Activated CD8-positive, alpha-beta memory T cell treated with anti-CD3 and anti-CD28 coated beads, Interleukin-2, amount 10 ng/mL, durations not matched to agents 7 days and 5 days (primary cell): ENCODE data around the gene CLEC17A. TPM values are rescaled to one million over a fixed set of nuclear protein-coding genes. Genes with fewer than 3 reads are reported as not detected.

Experiments
- ATAC-seq: fragments of 150-1000 bp; cut with Tn5 transposase; one replicate; pipeline ENCODE4 v1.10.0; 2021; ENCODE audit warnings: moderate library complexity
- CTCF ChIA-PET: fragments of 350-600 bp; sonication (Branson Sonifier 250); formaldehyde crosslinking; loops from one replicate; lab custom pipeline; 2021; ENCODE audit warnings: antibody characterized with exemption; lab: Charles Lee
- DNase-seq: peaks from one replicate; pipeline ENCODE4 v3.0.0-alpha.2; 2020
- H3K27ac Mint-ChIP-seq: one replicate; pipeline ENCODE4 v1.8.0; 2021; ENCODE audit warnings: mild to moderate bottlenecking, mixed read lengths
- H3K27me3 Mint-ChIP-seq: one replicate; pipeline ENCODE4 v1.8.0; 2021; ENCODE audit warnings: mixed read lengths
- H3K36me3 Mint-ChIP-seq: one replicate; pipeline ENCODE4 v1.8.0; 2021; ENCODE audit warnings: mild to moderate bottlenecking, mixed read lengths
- H3K4me1 Mint-ChIP-seq: one replicate; pipeline ENCODE4 v1.8.0; 2021; ENCODE audit warnings: mixed read lengths
- H3K4me3 Mint-ChIP-seq: one replicate; pipeline ENCODE4 v1.8.0; 2021; ENCODE audit warnings: mild to moderate bottlenecking, moderate library complexity, mixed read lengths
- H3K9me3 Mint-ChIP-seq: one replicate; pipeline ENCODE4 v1.8.0; 2022; ENCODE audit warnings: low read depth, mixed read lengths
- total RNA-seq, 2 experiments: library from RNA; stranded (reverse); gene quantifications; one replicate each; pipeline ENCODE4 v1.2.3, GENCODE V29; 2021

The CLEC17A gene
- total RNA-seq, 2 experiments from 2014 or later = not detected

- Mint-ChIP-seq H3K4me3 (no peak overlapping the region), H3K27me3 (no peaks in the 10 kb centered on the region), H3K27ac (no peak overlapping the region), H3K4me1 (peaks cover 26% of the 10 kb centered on the region), H3K36me3 (peaks cover 7% of the 10 kb centered on the region), H3K9me3 (no peaks in the 10 kb centered on the region)
- DNase-seq = no peak
- CTCF ChIA-PET = interaction anchor here (1.0 to 5.1 kb wide), 2 partner anchors 18 to 46 kb away, joined by 3 to 49 read pairs; partner anchors contain the start of gene NDUFB7
- ATAC-seq = no peak
Measured at GRCh38 chr19:14553042-14553938, 29.6 kb upstream of the CLEC17A start.

GRCh38 chr19:14553939-14554243, 29.0 kb upstream of the CLEC17A start:
- CTCF ChIA-PET = interaction anchor here (1.0 to 5.1 kb wide), 3 partner anchors 18 to 47 kb away, joined by 3 to 49 read pairs (median 3); partner anchors contain the start of gene NDUFB7
- Mint-ChIP-seq H3K27me3 (no peaks in the 10 kb centered on the region), H3K4me1 (peaks cover 26% of the 10 kb centered on the region), H3K9me3 (no peaks in the 10 kb centered on the region), H3K36me3 (peaks cover 4% of the 10 kb centered on the region), H3K27ac (no peak overlapping the region), H3K4me3 (no peak overlapping the region)
- ATAC-seq (no peak), DNase-seq (no peak)

GRCh38 chr19:14554382-14554812, 28.5 kb upstream of the CLEC17A start:
- Mint-ChIP-seq H3K27ac (no peak overlapping the region), H3K36me3 (peaks cover 4% of the 10 kb centered on the region), H3K9me3 (no peaks in the 10 kb centered on the region), H3K4me3 (no peak overlapping the region), H3K4me1 (peaks cover 26% of the 10 kb centered on the region), H3K27me3 (no peaks in the 10 kb centered on the region)
- CTCF ChIA-PET = interaction anchor here (0.6 to 5.1 kb wide), 5 partner anchors 17 to 481 kb away, joined by 3 to 49 read pairs (median 3); partner anchors contain the start of gene NDUFB7
- no peak for DNase-seq
- ATAC-seq = no peak

GRCh38 chr19:14555918-14556661, 26.8 kb upstream of the CLEC17A start:
- ATAC-seq (peak; percentile 18), DNase-seq (no peak)
- Mint-ChIP-seq H3K4me3 (no peak overlapping the region), H3K27me3 (no peaks in the 10 kb centered on the region), H3K4me1 (peaks cover 25% of the 10 kb centered on the region), H3K27ac (peak overlapping the region; percentile 62), H3K36me3 (no peaks in the 10 kb centered on the region), H3K9me3 (no peaks in the 10 kb centered on the region)
- CTCF ChIA-PET = interaction anchor here (0.7 to 5.1 kb wide), 16 partner anchors 8 to 129 kb away, joined by 3 to 49 read pairs (median 6); partner anchors contain the start of gene NDUFB7

- peak; percentile 87 for ATAC-seq
- CTCF ChIA-PET = interaction anchor here (0.9 to 5.1 kb wide), 17 partner anchors 9 to 134 kb away, joined by 3 to 49 read pairs (median 6); partner anchors contain the start of genes NDUFB7 and ZNF333
- peak overlapping the region; percentile 9 for H3K4me3 Mint-ChIP-seq
- H3K9me3 Mint-ChIP-seq = no peaks in the 10 kb centered on the region
- no peaks in the 10 kb centered on the region for H3K27me3 Mint-ChIP-seq
- peak overlapping the region; percentile 50 for H3K27ac Mint-ChIP-seq
- H3K4me1 Mint-ChIP-seq = peaks cover 21% of the 10 kb centered on the region
- peak; percentile 82 for DNase-seq
- H3K36me3 Mint-ChIP-seq = no peaks in the 10 kb centered on the region
Measured at GRCh38 chr19:14556662-14557188, 26.2 kb upstream of the CLEC17A start.

- Mint-ChIP-seq H3K27ac (no peak overlapping the region), H3K27me3 (no peaks in the 10 kb centered on the region), H3K4me3 (no peak overlapping the region), H3K36me3 (no peaks in the 10 kb centered on the region), H3K4me1 (peaks cover 18% of the 10 kb centered on the region), H3K9me3 (no peaks in the 10 kb centered on the region)
- DNase-seq = no peak
- CTCF ChIA-PET = interaction anchor here (5.1 kb wide), 1 partner anchor 13 kb away, joined by 49 read pairs; the partner anchor contains the start of gene NDUFB7
- no peak for ATAC-seq
Measured at GRCh38 chr19:14558370-14559066, 24.4 kb upstream of the CLEC17A start.

- no peaks in the 10 kb centered on the region for H3K9me3 Mint-ChIP-seq
- peaks cover 4% of the 10 kb centered on the region for H3K36me3 Mint-ChIP-seq
- H3K4me3 Mint-ChIP-seq = no peak overlapping the region
- DNase-seq = no peak
- H3K4me1 Mint-ChIP-seq = peaks cover 21% of the 10 kb centered on the region
- no peak for ATAC-seq
- no peak overlapping the region for H3K27ac Mint-ChIP-seq
- H3K27me3 Mint-ChIP-seq = no peaks in the 10 kb centered on the region
- CTCF ChIA-PET = no interaction called here
Measured at GRCh38 chr19:14559916-14560775, 22.7 kb upstream of the CLEC17A start.

- H3K9me3 Mint-ChIP-seq = no peaks in the 10 kb centered on the region
- no peak overlapping the region for H3K4me3 Mint-ChIP-seq
- CTCF ChIA-PET = no interaction called here
- H3K36me3 Mint-ChIP-seq = peaks cover 4% of the 10 kb centered on the region
- H3K27ac Mint-ChIP-seq = no peak overlapping the region
- ATAC-seq = no peak
- DNase-seq = no peak
- peaks cover 23% of the 10 kb centered on the region for H3K4me1 Mint-ChIP-seq
- no peaks in the 10 kb centered on the region for H3K27me3 Mint-ChIP-seq
Measured at GRCh38 chr19:14560776-14561108, 22.1 kb upstream of the CLEC17A start.

GRCh38 chr19:14561249-14561648, 21.6 kb upstream of the CLEC17A start:
- ATAC-seq = no peak
- no peaks in the 10 kb centered on the region for H3K27me3 Mint-ChIP-seq
- CTCF ChIA-PET = interaction anchor here (1.6 kb wide), 1 partner anchor 124 kb away, joined by 3 read pairs; no protein-coding TSS in a partner anchor
- no peak for DNase-seq
- H3K9me3 Mint-ChIP-seq = no peaks in the 10 kb centered on the region
- H3K36me3 Mint-ChIP-seq = peaks cover 4% of the 10 kb centered on the region
- H3K4me3 Mint-ChIP-seq = no peak overlapping the region
- peaks cover 21% of the 10 kb centered on the region for H3K4me1 Mint-ChIP-seq
- H3K27ac Mint-ChIP-seq = no peak overlapping the region

GRCh38 chr19:14561847-14562351, 21.0 kb upstream of the CLEC17A start:
- H3K4me3 Mint-ChIP-seq = no peak overlapping the region
- no peak for ATAC-seq
- no peak overlapping the region for H3K27ac Mint-ChIP-seq
- H3K36me3 Mint-ChIP-seq = peaks cover 4% of the 10 kb centered on the region
- H3K4me1 Mint-ChIP-seq = peaks cover 19% of the 10 kb centered on the region
- CTCF ChIA-PET = interaction anchor here (1.0 to 1.6 kb wide), 2 partner anchors 10 to 123 kb away, joined by 3 to 4 read pairs; partner anchors contain the start of gene NDUFB7
- H3K9me3 Mint-ChIP-seq = no peaks in the 10 kb centered on the region
- no peaks in the 10 kb centered on the region for H3K27me3 Mint-ChIP-seq
- no peak for DNase-seq

GRCh38 chr19:14562660-14563589, 20.0 kb upstream of the CLEC17A start:
- H3K9me3 Mint-ChIP-seq = no peaks in the 10 kb centered on the region
- CTCF ChIA-PET = interaction anchor here (1.0 to 1.6 kb wide), 3 partner anchors 8 to 122 kb away, joined by 3 to 4 read pairs (median 3); partner anchors contain the start of gene NDUFB7
- H3K4me3 Mint-ChIP-seq = no peak overlapping the region
- H3K4me1 Mint-ChIP-seq = peaks cover 29% of the 10 kb centered on the region
- H3K27me3 Mint-ChIP-seq = no peaks in the 10 kb centered on the region
- no peak for ATAC-seq
- peaks cover 4% of the 10 kb centered on the region for H3K36me3 Mint-ChIP-seq
- DNase-seq = no peak
- no peak overlapping the region for H3K27ac Mint-ChIP-seq
